HG03175 (cell line): ENCODE results near the gene PGF.
"Not testable (repeated sequence)": the region's sequence is repeated elsewhere in the genome, so short reads cannot be mapped to it uniquely, and the experiment has no call there.

Experiments used
- ATAC-seq: cut with Tn5 transposase; IDR thresholded peaks from one replicate; pipeline ENCODE4 v1.9.1; 2021; ENCODE audit warnings: mild to moderate bottlenecking, moderate library complexity; ENCODE audit not compliant: unreplicated experiment

The PGF gene

GRCh38 chr14:74955229-74956026, at the start of gene PGF:
PGF (minus strand) TSS chr14:74955597; CDS start chr14:74955242, 355 bp downstream.
- ATAC-seq = no peak

GRCh38 chr14:75003250-75004027, 48.0 kb upstream of the PGF start:
- ATAC-seq = no peak

- peak; percentile 95 for ATAC-seq
These were observed 47.2 kb upstream of the PGF start, which contains the start of gene EIF2B2 for GRCh38 chr14:75002392-75003249. EIF2B2 (plus strand) TSS chr14:75002921; CDS start chr14:75002991, 70 bp downstream.

- no peak for ATAC-seq
These were observed 46.5 kb upstream of the PGF start for GRCh38 chr14:75001899-75002298.

- ATAC-seq = no peak
These were observed 45.9 kb upstream of the PGF start for GRCh38 chr14:75001261-75001660.

DNA sequence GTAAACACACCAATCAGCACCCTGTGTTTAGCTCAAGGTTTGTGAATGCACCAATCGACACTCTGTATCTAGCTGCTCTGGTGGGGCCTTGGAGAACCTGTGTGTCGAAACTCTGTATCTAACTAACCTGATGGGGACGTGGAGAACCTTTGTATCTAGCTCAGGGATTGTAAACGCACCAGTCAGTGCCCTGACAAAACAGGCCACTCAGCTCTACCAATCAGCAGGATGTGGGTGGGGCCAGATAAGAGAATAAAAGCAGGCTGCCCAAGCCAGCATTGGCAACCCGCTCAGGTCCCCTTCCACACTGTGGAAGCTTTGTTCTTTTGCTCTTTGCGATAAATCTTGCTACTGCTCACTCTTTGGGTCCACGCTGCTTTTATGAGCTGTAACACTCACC, 40.4 kb upstream of the PGF start:
- ATAC-seq = not testable (repeated sequence)

- not testable (repeated sequence) for ATAC-seq
These were observed 38.8 kb upstream of the PGF start for GRCh38 chr14:74994182-74994581.

- ATAC-seq = no peak
These were observed 33.6 kb upstream of the PGF start for GRCh38 chr14:74988993-74989392.

DNA sequence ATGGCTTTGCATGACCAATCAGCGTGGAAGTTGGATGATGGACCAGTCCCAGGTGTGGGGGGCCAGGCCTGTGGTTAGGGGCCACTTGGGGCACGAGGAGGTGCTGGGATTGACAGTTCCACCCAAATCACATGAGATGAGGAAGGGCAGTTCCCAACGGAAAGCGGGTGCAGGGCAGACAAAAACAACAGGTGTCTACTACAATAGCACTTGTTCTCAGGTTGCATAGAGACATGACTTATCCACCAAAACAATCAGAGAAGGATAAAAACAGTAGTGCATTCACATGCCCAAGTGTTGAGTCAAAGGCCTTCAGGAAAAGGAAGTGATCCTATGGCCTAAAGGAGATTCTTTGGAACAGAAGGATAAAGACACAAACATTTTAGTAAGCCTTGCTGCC, 32.7 kb upstream of the PGF start:
- no peak for ATAC-seq

DNA sequence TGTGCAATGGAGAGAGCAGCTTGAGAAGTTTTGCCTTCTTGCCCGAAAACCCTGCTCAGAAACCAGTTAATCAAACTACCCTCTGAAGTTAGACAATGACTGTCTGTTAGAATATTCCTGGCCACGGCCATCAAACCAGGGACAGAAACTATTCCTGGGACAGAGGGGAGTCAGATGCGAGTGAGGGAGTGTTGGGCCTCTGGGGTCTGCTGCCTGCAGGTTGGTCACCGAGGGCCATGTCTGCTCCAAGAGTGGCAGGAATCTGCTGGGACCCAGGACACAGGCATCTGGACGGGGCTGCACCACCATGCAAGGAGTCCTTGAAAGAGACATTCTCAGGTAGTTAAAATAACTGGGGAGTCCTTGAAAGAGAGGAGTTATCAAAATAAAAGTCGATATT, 30.4 kb upstream of the PGF start:
- no peak for ATAC-seq

DNA sequence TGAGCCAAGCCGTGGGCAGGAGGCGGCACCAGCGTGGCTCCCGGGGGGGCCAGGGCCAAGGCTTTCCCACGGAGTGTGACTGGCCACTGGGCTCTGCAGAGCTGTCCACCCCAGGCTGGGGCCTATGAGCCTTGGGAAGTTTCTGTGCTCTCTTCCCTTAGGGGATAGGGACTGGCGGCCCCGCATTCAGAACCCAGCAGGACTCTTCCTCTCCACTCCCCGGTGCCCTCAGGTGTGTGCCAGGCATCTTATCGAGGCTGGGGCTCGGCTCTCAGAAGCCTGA, 29.6 kb upstream of the PGF start:
- no peak for ATAC-seq

- no peak for ATAC-seq
These were observed 29.0 kb upstream of the PGF start for GRCh38 chr14:74984236-74985027.

- ATAC-seq = no peak
These were observed 27.9 kb upstream of the PGF start for GRCh38 chr14:74983343-74983742.

DNA sequence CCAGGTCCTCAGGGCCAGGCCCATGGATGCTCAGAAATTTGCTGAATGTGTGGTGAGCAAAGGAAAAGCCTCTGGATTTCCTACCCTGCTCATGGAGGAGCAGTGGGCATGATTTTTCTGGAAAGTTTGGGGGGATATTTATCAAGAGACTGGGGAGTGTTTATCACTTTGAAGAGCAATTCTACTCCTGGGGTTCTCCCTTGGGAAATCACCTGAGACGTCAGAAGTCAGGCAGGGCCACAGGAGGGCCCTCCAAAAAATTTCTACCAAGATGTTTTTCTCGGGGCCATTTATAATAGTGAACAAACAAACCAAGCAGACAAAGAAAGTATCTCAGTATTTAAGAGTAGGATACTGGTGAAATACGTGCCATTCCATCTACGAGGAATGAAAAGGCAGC, 27.3 kb upstream of the PGF start:
- ATAC-seq = no peak

DNA sequence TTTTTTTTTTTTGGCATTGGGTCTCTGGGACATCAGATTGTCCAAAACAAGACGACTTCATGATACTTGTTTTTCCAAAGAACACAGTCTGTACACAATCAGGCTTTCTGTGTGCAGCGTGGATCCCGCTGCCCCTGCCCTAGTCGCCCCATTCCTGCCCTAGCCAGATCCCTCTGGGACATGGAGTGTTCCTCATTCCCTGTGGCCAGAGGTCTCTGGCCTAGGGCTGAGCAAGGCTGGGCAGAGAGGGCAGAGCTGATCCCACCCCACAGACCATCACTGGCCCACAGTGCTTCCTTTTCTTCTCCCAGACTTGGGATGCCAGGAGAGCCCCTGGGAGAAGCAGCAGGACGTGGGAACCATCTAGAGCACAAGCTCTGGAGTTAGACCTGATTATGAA, 26.4 kb upstream of the PGF start:
- ATAC-seq = no peak

DNA sequence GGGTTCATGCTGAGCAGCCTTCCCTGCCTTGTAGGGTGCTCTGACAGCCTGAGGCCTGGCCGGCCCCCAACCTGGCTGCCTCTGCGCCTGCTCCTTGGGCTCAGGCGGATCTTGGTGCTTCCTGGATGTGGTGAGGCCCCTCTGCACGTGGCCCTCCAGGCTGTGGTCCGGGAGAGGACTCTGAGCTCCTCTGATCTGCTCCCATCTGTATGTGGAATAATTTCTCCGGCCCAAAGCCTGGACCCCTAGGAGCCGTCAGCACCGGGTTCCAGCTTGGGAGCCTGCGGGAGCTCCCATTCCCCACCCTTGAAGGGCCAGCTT, 26.0 kb upstream of the PGF start:
- no peak for ATAC-seq

- no peak for ATAC-seq
These were observed 25.5 kb upstream of the PGF start for GRCh38 chr14:74980731-74981461.

DNA sequence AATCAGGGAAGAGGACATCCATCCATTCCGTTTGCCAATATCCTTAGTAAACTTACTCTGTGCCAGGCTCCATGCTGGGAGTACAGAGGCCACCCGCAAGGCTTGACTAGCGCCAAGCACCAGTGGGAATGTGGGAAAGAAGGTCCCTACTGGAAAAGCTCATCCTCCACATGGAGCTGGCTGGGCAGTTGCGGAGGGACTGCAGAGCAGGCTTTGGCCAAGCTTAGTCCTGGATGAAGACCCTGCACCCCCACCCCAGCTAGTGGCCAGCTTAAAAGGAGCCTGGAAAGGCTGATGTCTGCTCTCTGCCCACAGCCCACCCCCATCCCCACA, 25.0 kb upstream of the PGF start:
- ATAC-seq = no peak

DNA sequence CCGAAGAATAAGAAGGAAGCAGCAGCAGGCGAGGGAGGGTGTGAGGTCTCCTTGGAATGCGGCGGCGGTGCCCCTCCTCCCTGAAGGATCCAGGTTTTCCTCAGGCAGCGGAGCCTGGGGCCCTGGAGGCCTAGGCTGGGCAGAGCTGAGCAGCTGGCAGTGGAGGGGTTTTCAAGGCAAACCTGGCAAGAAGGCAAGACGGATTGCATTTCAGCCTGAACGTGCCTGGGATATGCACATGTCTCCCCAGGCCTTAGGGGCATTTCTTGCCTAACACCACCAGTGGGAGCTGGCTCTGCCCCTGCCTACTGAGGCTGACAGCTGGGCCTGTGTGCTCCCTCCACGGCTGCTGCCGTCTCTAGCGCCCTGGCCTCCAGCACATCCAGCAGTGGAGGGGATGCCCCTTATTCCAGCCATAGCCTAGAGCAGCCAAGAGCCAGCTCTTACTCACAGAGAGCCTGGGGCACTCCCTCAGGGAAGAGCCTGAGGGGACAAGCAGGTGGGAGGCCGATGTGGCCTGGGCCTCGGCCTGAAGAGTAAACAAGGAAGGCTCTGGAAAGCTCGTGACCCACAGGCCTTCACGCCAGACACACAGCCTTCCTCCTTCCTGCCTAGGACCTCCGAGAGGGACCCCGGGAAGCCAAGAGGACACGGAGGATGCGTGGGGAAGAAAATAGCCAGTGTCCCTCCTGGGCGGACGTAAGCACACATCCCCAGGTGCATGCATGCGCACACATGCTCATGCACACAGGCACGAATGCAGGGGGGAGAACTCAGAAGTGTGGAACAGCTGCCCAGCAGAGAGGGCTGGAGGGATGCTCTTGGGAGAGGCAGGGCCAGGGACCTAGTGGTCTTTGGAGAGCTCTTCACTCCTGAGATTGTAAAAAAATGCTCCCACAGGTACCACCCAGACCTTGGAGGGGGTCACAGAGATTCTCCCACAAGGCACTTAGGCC, 24.3 kb upstream of the PGF start:
- ATAC-seq = no peak
